Activated naive CD4-positive, alpha-beta T cell treated with anti-CD3 and anti-CD28 coated beads for 36 hours (primary cell): ENCODE results near the gene N4BP2. TPM values are rescaled to one million over a fixed set of nuclear protein-coding genes. Genes with fewer than 3 reads are reported as not detected.

ENCODE experiments used
- CTCF ChIA-PET: fragments of 350-600 bp; sonication (Branson Sonifier 250); formaldehyde crosslinking; loops from one replicate; lab custom pipeline; 2021; ENCODE audit warnings: antibody characterized with exemption; lab: Charles Lee
- DNase-seq: peaks from one replicate; pipeline ENCODE4 v3.0.0-alpha.2; 2020
- H3K27ac Mint-ChIP-seq: one replicate; pipeline ENCODE4 v1.8.0; 2021; ENCODE audit warnings: mild to moderate bottlenecking, mixed read lengths
- H3K27me3 Mint-ChIP-seq: one replicate; pipeline ENCODE4 v1.8.0; 2021; ENCODE audit warnings: low read depth, mixed read lengths
- H3K36me3 Mint-ChIP-seq: one replicate; pipeline ENCODE4 v1.8.0; 2021; ENCODE audit warnings: low read depth, mixed read lengths
- H3K4me1 Mint-ChIP-seq: one replicate; pipeline ENCODE4 v1.8.0; 2021; ENCODE audit warnings: low read depth, mixed read lengths
- H3K4me3 Mint-ChIP-seq: one replicate; pipeline ENCODE4 v1.8.0; 2021; ENCODE audit warnings: mild to moderate bottlenecking, moderate library complexity, mixed read lengths
- H3K9me3 Mint-ChIP-seq: one replicate; pipeline ENCODE4 v1.8.0; 2021; ENCODE audit warnings: mixed read lengths
- intact Hi-C: fragments of 100-400 bp; cut with micrococcal nuclease; formaldehyde crosslinking; loops from one replicate; pipeline ENCODE4 v1.15.1; 2023
- total RNA-seq, 2 experiments: library from RNA; stranded (reverse); gene quantifications; one replicate each; pipeline ENCODE4 v1.2.3, GENCODE V29; 2021

N4BP2 gene
- total RNA-seq, 2 experiments from 2014 or later: 17.5 to 18.8 TPM

GRCh38 chr4:40201898-40202297 is 145.2 kb downstream of the N4BP2 start:
- H3K27me3 Mint-ChIP-seq: no peaks in the 10 kb centered on the region
- intact Hi-C loops: loop anchor here (1.0 to 10.0 kb wide), 8 partner anchors 37 to 1887 kb away; partner anchors contain the start of genes KLF3, TMEM156 and UBE2K
- H3K4me1 Mint-ChIP-seq: peaks cover 32% of the 10 kb centered on the region
- no peak for DNase-seq
- H3K9me3 Mint-ChIP-seq: no peaks in the 10 kb centered on the region
- CTCF ChIA-PET: interaction anchor here (0.5 to 1.2 kb wide), 2 partner anchors 12 to 27 kb away, joined by 3 to 4 read pairs; no protein-coding TSS in a partner anchor
- H3K27ac Mint-ChIP-seq: peak overlapping the region; percentile 98
- H3K36me3 Mint-ChIP-seq: peaks cover 69% of the 10 kb centered on the region
- peak overlapping the region; percentile 85 for H3K4me3 Mint-ChIP-seq

- peaks cover 36% of the 10 kb centered on the region for H3K4me1 Mint-ChIP-seq
- H3K27ac Mint-ChIP-seq: peak overlapping the region; percentile 98
- intact Hi-C loops: loop anchor here (5.0 to 10.0 kb wide), 6 partner anchors 232 to 1888 kb away; partner anchors contain the start of genes KLF3, TMEM156 and UBE2K
- DNase-seq: peak; percentile 54
- H3K36me3 Mint-ChIP-seq: peaks cover 73% of the 10 kb centered on the region
- H3K27me3 Mint-ChIP-seq: no peaks in the 10 kb centered on the region
- no peaks in the 10 kb centered on the region for H3K9me3 Mint-ChIP-seq
- CTCF ChIA-PET: interaction anchor here (0.5 to 1.2 kb wide), 3 partner anchors 10 to 26 kb away, joined by 3 to 4 read pairs (median 3); no protein-coding TSS in a partner anchor
- H3K4me3 Mint-ChIP-seq: peak overlapping the region; percentile 85
These were observed 145.8 kb downstream of the N4BP2 start for GRCh38 chr4:40202474-40202873.

- CTCF ChIA-PET: interaction anchor here (0.7 to 2.7 kb wide), 15 partner anchors 8 to 121 kb away, joined by 3 to 10 read pairs (median 4); partner anchors contain the start of gene RHOH
- H3K36me3 Mint-ChIP-seq: peaks cover 60% of the 10 kb centered on the region
- peaks cover 43% of the 10 kb centered on the region for H3K4me1 Mint-ChIP-seq
- H3K27ac Mint-ChIP-seq: peak overlapping the region; percentile 98
- H3K27me3 Mint-ChIP-seq: no peaks in the 10 kb centered on the region
- H3K4me3 Mint-ChIP-seq: peak overlapping the region; percentile 85
- no peak for DNase-seq
- no peaks in the 10 kb centered on the region for H3K9me3 Mint-ChIP-seq
- intact Hi-C loops: loop anchor here (1.0 to 10.0 kb wide), 9 partner anchors 9 to 1890 kb away; partner anchors contain the start of genes KLF3, TMEM156 and UBE2K
These were observed 148.0 kb downstream of the N4BP2 start for GRCh38 chr4:40204507-40205258.

- CTCF ChIA-PET: interaction anchor here (0.7 to 2.7 kb wide), 17 partner anchors 9 to 120 kb away, joined by 3 to 10 read pairs (median 4); partner anchors contain the start of gene RHOH
- Mint-ChIP-seq H3K27me3 (no peaks in the 10 kb centered on the region), H3K36me3 (peaks cover 58% of the 10 kb centered on the region), H3K4me3 (peak overlapping the region; percentile 85), H3K27ac (peak overlapping the region; percentile 98), H3K9me3 (no peaks in the 10 kb centered on the region), H3K4me1 (peaks cover 51% of the 10 kb centered on the region)
- DNase-seq: peak; percentile 68
- intact Hi-C loops: loop anchor here (1.0 to 10.0 kb wide), 6 partner anchors 10 to 1891 kb away; partner anchors contain the start of gene KLF3
These were observed 148.9 kb downstream of the N4BP2 start for GRCh38 chr4:40205259-40206198.

- H3K4me1 Mint-ChIP-seq: peaks cover 55% of the 10 kb centered on the region
- no peaks in the 10 kb centered on the region for H3K27me3 Mint-ChIP-seq
- CTCF ChIA-PET: interaction anchor here (0.8 to 2.3 kb wide), 8 partner anchors 10 to 119 kb away, joined by 3 to 13 read pairs (median 6); partner anchors contain the start of gene RHOH
- no peaks in the 10 kb centered on the region for H3K9me3 Mint-ChIP-seq
- peak overlapping the region; percentile 98 for H3K27ac Mint-ChIP-seq
- intact Hi-C loops: loop anchor here (5.0 to 10.0 kb wide), 4 partner anchors 228 to 1892 kb away; partner anchors contain the start of gene KLF3
- peak overlapping the region; percentile 85 for H3K4me3 Mint-ChIP-seq
- peaks cover 57% of the 10 kb centered on the region for H3K36me3 Mint-ChIP-seq
- DNase-seq: no peak
These were observed 149.8 kb downstream of the N4BP2 start for GRCh38 chr4:40206426-40206825.

Other genes with a start within 250 kb of the N4BP2 start
- 10 to 100 TPM; 86.8 to 89.1 TPM for gene PDS5A, start 78.9 kb upstream of the N4BP2 start, total RNA-seq
- 10 to 100 TPM; 87.5 to 92.7 TPM for gene RHOH, start 140.2 kb downstream of the N4BP2 start, total RNA-seq